Muscle of leg (tissue), 11 donors: ENCODE measurements around the gene RASA3. TPM values are rescaled to one million over a fixed set of nuclear protein-coding genes. Genes with fewer than 3 reads are reported as not detected.

Source experiments
- DNase-seq: peaks from one replicate; pipeline ENCODE4 v3.0.0; 2013
- H3K27ac ChIP-seq: one replicate; pipeline ENCODE4 v1.5.1; 2013; ENCODE audit warnings: mild to moderate bottlenecking, low read length, control low read depth
- H3K27me3 ChIP-seq: one replicate; pipeline ENCODE4 v1.6.1; 2013; ENCODE audit warnings: low read length; ENCODE audit not compliant: control insufficient read depth, insufficient read depth
- H3K36me3 ChIP-seq: one replicate; pipeline ENCODE4 v1.6.1; 2013; ENCODE audit warnings: low read length; ENCODE audit not compliant: control insufficient read depth, insufficient read depth
- H3K4me1 ChIP-seq: one replicate; pipeline ENCODE4 v1.6.1; 2013; ENCODE audit warnings: low read length; ENCODE audit not compliant: control insufficient read depth, insufficient read depth
- H3K4me3 ChIP-seq: one replicate; pipeline ENCODE4 v1.5.1; 2013; ENCODE audit warnings: low read length, control low read depth
- H3K9me3 ChIP-seq: replicated peaks from 2 replicates; pipeline ENCODE4 v1.6.1; 2013; ENCODE audit warnings: low read depth, low read length; ENCODE audit not compliant: control insufficient read depth
- WGBS: methylation state at CpG from one replicate; pipeline ENCODE4 v1.1.5; 2013; ENCODE audit warnings: missing lambda C conversion rate; ENCODE audit not compliant: insufficient coverage; 5-methylcytosine and 5-hydroxymethylcytosine counted together
- polyA plus RNA-seq, 8 donors: library from polyadenylated mRNA; unstranded; fragments of 120-200 nt; gene quantifications; one replicate each; pipeline versions ENCODE4 v1.2.1 to v1.2.3, GENCODE V29; 2013; ENCODE audit warnings: inconsistent platforms in 1 of 8, low replicate concordance in 1 of 8; ENCODE audit not compliant: insufficient read length in 8 of 8, insufficient read depth in 1 of 8
- total RNA-seq: library from RNA; stranded (reverse); fragments of 120-200 nt; gene quantifications from one replicate; pipeline ENCODE4 v1.2.4, GENCODE V29; 2013

Gene RASA3
- total and polyA plus RNA-seq, 9 donors: 15.9 to 27.2 (median 21.6) TPM

DNA sequence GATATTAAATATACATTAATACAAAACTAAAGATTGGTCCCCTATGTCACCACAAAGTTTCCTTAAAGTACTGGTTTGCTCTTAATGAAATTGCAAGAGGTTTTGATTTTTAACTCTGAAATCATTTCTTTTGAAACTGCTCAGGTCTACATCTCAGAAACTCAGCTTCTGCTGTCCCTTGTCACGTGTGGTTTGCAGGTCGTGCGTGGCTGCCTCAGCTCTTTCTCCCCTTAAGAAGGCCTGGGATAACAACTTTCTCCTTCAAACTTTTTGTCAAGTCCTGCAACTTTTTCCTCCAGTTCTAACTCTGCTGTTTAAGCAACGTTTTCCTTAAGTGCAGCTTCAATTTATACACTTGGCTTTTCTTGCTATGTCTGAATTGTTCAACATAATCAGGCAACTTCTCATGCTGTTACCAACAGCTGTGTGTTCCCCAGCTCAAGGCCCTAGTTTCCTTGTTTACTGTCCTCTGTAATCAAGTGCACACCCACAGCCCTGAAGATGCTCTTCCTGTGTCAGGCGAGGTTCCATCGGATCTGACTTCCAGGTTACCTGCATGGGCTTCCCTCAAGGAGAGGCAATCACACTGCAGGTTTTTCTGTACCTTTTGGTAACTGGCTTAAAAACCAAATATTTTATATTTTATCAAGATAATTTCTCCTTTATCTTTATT lies 172.0 kb downstream of the RASA3 start:
- Histone ChIP-seq H3K36me3 (no peaks in the 10 kb centered on the region), H3K9me3 (peaks cover 14% of the 10 kb centered on the region), H3K4me3 (no peak overlapping the region), H3K4me1 (no peaks in the 10 kb centered on the region), H3K27me3 (no peaks in the 10 kb centered on the region), H3K27ac (no peak overlapping the region)
- 68% methylated on average over 4 of the region's 6 CpGs for WGBS
- no peak for DNase-seq

- no peak for DNase-seq
- no CpG with 5 or more reads among the region's 1 CpG for WGBS
- Histone ChIP-seq H3K36me3 (no peaks in the 10 kb centered on the region), H3K4me1 (no peaks in the 10 kb centered on the region), H3K27ac (no peak overlapping the region), H3K9me3 (peaks cover 14% of the 10 kb centered on the region), H3K4me3 (no peak overlapping the region), H3K27me3 (no peaks in the 10 kb centered on the region)
These were observed 173.2 kb downstream of the RASA3 start for GRCh38 chr13:113959198-113959597.

DNA sequence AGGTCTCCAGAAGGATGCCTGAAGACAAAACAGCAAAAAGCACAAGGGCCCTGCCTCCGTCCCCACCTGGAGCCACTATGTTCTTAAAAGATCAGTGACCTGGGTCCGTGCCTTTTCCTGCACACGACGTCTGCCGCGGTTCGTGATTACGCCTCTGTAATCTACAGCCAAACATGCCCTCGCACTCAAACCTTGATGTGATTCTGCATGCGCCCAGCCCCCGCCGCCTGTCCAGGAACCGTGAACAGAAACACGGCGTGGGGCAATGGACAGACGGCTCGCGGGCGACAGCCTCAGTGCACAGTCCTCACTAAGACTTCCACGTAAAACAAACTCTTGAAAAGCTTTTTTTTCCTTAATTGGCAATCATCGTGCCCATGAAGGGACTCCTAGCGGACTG lies 174.1 kb downstream of the RASA3 start:
- DNase-seq: no peak
- WGBS: 93% methylated on average over 22 of the region's 22 CpGs
- Histone ChIP-seq H3K36me3 (no peaks in the 10 kb centered on the region), H3K27ac (no peak overlapping the region), H3K4me3 (no peak overlapping the region), H3K27me3 (no peaks in the 10 kb centered on the region), H3K4me1 (no peaks in the 10 kb centered on the region), H3K9me3 (peaks cover 14% of the 10 kb centered on the region)

DNA sequence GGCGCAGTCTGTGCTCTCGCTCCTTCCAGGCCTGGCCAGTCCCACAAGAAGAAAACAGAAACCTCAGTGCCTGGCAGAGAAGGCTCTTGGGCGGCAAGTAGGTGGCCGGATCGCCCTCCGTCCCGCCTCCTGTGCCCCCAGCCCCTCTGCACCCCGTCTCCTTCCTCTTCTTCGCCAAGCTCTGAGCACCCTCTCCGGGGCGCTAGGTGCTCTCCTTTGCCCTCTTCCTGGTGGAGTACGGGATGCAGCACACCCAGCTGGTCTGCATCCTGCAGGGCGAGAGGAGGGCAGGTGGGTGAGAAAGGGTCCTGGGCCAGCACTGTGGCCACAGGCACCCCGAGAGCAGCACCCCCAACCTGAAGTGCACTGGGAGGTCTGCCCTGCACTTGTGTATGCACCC lies 175.9 kb downstream of the RASA3 start:
- no peak overlapping the region for H3K4me3 ChIP-seq
- H3K27me3 ChIP-seq: no peaks in the 10 kb centered on the region
- 89% methylated on average over 4 of the region's 14 CpGs for WGBS
- H3K9me3 ChIP-seq: peaks cover 14% of the 10 kb centered on the region
- H3K27ac ChIP-seq: no peak overlapping the region
- DNase-seq: no peak
- H3K4me1 ChIP-seq: peaks cover 1% of the 10 kb centered on the region
- no peaks in the 10 kb centered on the region for H3K36me3 ChIP-seq

DNA sequence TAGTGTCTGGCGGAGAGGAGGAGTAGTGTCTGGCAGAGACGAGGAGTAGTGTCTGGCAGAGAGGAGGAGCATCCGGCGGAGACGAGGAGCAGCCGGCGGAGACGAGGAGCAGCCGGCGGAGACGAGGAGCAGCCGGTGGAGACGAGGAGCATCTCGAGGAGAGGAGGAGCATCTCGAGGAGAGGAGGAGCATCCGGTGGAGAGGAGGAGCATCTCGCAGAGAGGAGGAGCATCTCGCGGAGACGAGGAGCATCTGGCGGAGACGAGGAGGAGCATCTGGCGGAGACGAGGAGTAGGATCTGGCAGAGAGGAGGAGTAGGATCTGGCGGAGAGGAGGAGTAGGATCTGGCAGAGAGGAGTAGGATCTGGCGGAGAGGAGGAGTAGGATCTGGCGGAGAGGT lies 176.7 kb downstream of the RASA3 start:
- 89% methylated on average over 27 of the region's 27 CpGs for WGBS

DNA sequence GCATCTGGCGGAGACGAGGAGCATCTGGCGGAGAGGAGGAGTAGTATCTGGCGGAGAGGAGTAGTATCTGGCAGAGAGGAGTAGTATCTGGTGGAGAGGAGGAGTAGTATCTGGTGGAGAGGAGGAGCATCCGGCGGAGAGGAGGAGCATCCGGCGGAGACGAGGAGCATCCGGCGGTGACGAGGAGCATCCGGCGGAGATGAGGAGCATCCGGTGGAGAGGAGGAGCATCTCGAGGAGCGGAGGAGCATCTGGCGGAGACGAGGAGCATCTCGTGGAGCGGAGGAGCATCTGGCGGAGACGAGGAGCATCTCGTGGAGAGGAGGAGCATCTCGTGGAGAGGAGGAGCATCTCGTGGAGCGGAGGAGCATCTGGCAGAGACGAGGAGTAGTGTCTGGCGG lies 177.2 kb downstream of the RASA3 start:
- 92% methylated on average over 29 of the region's 29 CpGs for WGBS
- H3K27me3 ChIP-seq: no peaks in the 10 kb centered on the region
- DNase-seq: no peak
- peaks cover 10% of the 10 kb centered on the region for H3K4me1 ChIP-seq
- no peaks in the 10 kb centered on the region for H3K36me3 ChIP-seq
- H3K4me3 ChIP-seq: no peak overlapping the region
- H3K27ac ChIP-seq: no peak overlapping the region
- peaks cover 14% of the 10 kb centered on the region for H3K9me3 ChIP-seq

More for the DNA sequence above, 176.7 kb downstream of the RASA3 start:
- Histone ChIP-seq H3K27me3 (no peaks in the 10 kb centered on the region), H3K27ac (no peak overlapping the region), H3K9me3 (peaks cover 14% of the 10 kb centered on the region), H3K4me1 (peaks cover 10% of the 10 kb centered on the region), H3K4me3 (no peak overlapping the region), H3K36me3 (no peaks in the 10 kb centered on the region)
- no peak for DNase-seq

DNA sequence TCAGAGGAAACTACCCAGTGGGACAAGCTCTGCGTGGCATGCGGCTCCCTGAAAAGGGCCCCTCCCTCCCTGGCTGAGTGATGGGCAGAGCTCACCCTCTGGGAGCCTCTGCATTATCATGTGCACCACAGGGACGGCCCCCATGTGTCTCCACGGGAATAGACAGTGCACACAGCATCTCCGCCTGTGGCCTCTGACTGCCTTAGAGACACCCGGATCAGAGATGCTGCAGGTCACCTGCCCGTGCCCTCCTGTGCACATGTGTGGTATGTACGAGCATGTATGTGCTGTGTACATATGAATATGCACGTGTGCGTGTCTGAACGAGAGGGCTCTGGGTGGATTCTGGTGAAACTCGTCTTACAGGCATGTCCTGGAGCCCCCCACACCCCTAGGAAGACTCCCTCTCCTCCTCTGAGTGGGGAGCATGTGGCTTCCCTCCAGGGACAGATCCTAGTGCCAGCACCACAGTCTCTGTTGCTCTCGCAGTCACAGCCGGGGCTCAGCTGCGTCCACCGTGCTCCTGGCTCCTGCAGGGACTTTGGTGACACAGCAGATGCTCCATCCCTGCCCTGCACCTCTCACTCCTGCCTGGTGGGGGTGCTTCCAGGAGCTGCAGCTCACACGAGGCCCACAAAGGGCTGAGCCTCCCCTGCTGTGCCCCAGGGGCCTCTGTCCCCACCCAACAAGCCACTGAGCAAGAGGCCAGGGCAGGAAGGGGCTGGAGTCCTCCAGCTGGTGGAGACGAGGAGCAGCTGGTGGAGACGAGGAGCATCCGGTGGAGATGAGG lies 178.2 kb downstream of the RASA3 start:
- 77% methylated on average over 15 of the region's 20 CpGs for WGBS
- DNase-seq: no peak

GRCh38 chr13:113953561-113953960 lies 178.9 kb downstream of the RASA3 start:
- Histone ChIP-seq H3K36me3 (no peaks in the 10 kb centered on the region), H3K4me3 (no peak overlapping the region), H3K27me3 (no peaks in the 10 kb centered on the region), H3K4me1 (peaks cover 10% of the 10 kb centered on the region), H3K9me3 (peaks cover 3% of the 10 kb centered on the region), H3K27ac (no peak overlapping the region)
- DNase-seq: no peak
- WGBS: 88% methylated on average over 15 of the region's 16 CpGs

More for the DNA sequence above, 178.2 kb downstream of the RASA3 start:
- peaks cover 10% of the 10 kb centered on the region for H3K9me3 ChIP-seq
- H3K4me1 ChIP-seq: peaks cover 10% of the 10 kb centered on the region
- H3K27ac ChIP-seq: no peak overlapping the region
- no peaks in the 10 kb centered on the region for H3K27me3 ChIP-seq
- H3K36me3 ChIP-seq: no peaks in the 10 kb centered on the region
- no peak overlapping the region for H3K4me3 ChIP-seq

- no peak overlapping the region for H3K27ac ChIP-seq
- H3K4me3 ChIP-seq: no peak overlapping the region
- H3K27me3 ChIP-seq: no peaks in the 10 kb centered on the region
- WGBS: 97% methylated on average over 13 of the region's 18 CpGs
- H3K9me3 ChIP-seq: peaks cover 2% of the 10 kb centered on the region
- H3K4me1 ChIP-seq: peaks cover 10% of the 10 kb centered on the region
- no peaks in the 10 kb centered on the region for H3K36me3 ChIP-seq
- DNase-seq: no peak
These were observed 179.4 kb downstream of the RASA3 start for GRCh38 chr13:113952983-113953520.

GRCh38 chr13:113952151-113952982 lies 180.1 kb downstream of the RASA3 start:
- no peaks in the 10 kb centered on the region for H3K36me3 ChIP-seq
- no peaks in the 10 kb centered on the region for H3K27me3 ChIP-seq
- peaks cover 10% of the 10 kb centered on the region for H3K4me1 ChIP-seq
- WGBS: 87% methylated on average over 40 of the region's 42 CpGs
- no peak overlapping the region for H3K27ac ChIP-seq
- DNase-seq: no peak
- H3K4me3 ChIP-seq: no peak overlapping the region
- H3K9me3 ChIP-seq: peaks cover 2% of the 10 kb centered on the region
